Left renal cortex interstitium (tissue), 4 donors: ENCODE measurements around the gene IFT74. TPM values are rescaled to one million over a fixed set of nuclear protein-coding genes. Genes with fewer than 3 reads are reported as not detected.
"Not testable (repeated sequence)": the region's sequence is repeated elsewhere in the genome, so short reads cannot be mapped to it uniquely, and the experiment has no call there.

Source experiments
- DNase-seq, 4 donors: peaks; one replicate each; pipeline ENCODE4 v3.0.0-alpha.2; 2013; ENCODE audit warnings: low read depth in 4 of 4, low spot score in 2 of 4, missing footprints in 1 of 4
- polyA plus RNA-seq, 4 donors: library from polyadenylated mRNA; unstranded; fragments of 120-200 nt; gene quantifications; one replicate each; pipeline ENCODE4 v1.2.1, GENCODE V29; 2013; ENCODE audit not compliant: insufficient read length in 4 of 4

IFT74 gene
- polyA plus RNA-seq, 4 donors: 38.4 to 48.6 (median 42.3) TPM

DNA sequence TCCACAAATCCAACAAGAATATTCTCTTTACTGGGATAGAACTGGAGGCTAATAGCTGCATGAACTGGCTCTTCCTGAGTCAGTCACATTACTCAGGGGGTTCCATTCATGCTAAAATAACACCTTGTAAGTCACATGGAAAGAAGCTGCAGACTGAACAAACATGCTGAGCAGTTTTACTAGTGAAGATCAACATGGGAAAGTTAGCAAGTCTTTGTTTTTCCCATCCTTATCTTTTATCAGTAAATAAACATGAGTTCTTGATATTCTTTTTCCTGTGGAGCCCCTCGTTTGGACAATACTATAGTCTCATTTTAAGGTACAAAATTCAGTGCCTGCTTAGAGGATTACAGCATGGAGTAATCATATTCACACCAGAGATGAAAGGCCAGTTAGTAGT, 109.1 kb downstream of the IFT74 start:
- no peak for DNase-seq

DNA sequence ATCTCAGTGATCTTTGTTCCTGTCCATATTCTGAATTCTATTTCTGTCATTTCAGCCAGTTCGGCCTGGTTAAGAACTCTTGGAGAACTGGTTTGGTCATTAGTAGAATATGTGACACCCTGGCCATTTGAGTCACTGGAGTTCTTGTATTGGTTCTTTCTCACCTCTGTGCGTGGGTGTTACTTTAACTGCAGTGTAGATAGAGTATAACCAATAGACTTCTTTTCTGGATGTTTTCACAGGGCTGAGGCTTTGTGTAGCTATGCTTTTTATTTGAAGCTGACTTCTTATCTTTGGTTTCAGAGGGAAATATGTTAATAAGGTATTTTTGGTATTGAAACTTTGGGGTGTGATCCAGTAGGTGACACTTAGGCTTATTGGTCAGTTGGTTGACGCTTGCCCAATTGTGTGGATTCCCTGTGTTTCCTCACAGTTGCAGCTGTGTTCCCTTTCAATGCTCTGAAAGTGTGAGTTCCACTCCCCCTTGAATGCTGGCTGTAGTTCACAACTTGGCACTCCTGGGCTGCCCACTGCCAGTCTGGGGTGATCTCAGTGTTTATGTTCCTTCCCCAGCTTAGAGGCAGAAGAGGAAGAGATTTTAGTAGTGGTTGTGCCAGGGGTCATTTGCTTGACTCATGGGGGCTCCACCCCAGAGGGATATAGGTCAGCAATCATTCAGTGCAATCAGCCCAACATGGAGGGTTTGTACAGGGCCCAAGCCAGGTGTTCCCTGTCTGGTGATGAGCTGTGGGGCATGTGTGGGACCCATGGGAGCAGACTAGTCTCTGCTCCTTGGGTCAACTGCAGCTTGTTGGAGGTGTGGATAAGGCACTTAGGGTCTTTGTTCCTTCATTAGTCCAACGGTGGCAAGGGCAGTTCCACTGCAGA, 117.9 kb downstream of the IFT74 start:
- DNase-seq: no peak

DNA sequence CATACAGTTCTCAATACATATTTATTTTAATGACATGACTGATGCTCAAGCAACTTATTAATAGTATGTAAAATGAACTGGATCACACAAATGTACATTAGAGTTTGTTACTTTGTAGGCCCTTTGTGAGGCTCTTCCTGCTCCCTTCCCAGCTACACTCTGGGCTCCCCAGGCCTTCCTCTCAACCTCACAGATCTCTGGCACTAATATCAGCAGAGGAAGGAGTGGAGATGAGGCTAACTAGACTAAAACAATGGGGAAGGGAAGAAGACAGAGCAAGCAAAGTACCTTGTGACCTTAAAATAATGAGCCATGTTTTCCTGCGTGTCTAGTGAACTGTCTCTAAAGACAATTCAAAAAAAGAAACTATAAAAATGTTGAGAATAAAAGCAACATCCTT, 122.5 kb downstream of the IFT74 start:
- DNase-seq: no peak

DNA sequence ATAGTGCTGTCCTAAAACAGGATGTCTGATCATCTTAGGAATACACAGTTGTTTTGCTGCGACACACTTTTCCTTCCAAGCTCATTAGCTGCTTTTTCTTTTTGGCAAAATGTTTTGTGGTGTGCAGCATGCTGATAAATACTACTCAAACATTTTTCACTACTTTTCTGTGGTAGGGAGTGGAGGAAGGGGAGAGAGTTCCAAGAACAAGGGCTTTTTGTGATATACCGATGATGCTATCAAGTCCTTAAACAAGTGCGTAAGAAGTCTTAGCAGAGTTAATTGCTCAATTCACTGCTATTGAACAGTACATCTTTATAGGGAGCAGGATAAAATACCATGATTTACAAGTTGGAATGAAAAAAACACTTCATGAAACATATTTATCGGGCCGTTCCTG, 129.2 kb downstream of the IFT74 start:
- no peak for DNase-seq

DNA sequence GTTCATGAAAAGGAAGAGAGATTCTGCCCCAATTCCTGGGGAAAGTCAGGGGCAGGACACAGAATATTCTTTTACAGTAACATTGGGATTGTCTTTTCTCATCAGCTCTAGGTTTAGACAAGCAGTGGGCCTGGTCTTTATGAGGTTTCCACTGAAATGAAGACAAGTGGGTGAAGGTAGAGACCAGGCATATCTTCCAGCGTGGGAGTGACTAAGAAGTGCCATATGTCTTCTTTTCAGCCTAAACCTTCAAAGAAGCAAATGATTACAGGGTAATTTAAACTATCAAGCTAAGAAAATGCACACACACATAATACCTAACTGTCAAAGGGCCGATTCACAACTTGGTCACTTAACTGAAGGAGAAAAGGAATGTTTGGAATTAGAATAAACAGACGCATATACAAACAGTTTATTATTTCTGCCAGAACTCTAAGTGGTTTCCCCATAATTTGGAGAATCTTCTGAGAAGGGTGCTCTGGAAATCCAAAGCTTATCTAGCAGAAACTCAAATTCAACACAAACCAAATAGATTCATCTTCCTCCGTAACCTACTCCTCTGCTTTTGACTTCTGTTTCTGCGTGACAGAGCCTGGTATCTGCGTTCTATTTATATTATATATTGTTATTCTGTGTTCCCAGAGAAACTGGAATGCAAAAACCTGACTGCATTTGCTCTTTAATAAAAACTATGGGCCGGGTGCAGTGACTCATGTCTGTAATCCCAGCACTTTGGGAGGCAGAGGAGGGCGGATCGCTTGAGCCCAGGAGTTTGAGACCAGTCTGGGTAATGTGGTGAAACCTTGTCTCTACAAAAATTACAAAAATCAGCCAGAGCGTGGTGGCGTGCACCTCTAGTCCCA, 130.8 kb downstream of the IFT74 start:
- no peak for DNase-seq

DNA sequence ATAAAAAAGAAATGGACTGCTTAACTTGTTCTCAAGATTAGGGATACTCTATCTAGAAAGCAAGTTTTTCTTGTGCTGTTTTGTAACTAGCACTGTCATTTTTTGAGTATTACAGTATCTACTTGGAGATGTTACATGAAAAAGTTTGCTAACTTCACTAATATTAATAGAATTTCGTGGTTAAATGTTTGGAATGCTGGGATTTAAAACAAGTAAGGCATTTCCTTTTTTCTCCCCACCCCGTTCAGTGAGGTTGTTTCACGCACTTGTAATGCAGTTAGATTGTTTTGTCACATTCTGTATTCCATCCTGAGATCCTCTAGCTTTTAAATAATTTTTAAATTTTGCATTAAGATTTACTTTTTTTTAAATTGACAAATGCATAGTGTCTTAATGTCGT, 132.8 kb downstream of the IFT74 start:
- DNase-seq: no peak

DNA sequence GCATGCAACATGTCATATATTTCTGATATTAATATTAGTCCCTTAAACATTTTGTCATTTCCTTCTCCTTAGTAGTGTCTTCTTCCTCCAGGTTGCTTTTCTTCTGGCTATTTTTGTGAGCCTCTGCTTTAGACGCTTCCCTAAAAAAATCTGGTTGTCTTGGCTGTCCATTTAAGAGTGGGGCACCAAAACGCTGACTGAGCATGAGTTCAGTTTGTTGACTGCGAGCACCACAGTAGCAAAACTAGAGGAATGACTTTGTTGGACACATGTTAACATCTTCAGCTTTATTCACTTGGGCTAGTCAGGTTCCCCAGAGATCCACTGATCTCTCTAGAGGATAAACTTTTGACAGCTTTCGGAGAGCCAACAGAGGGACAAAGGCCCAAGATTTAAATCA, 133.5 kb downstream of the IFT74 start:
- no peak for DNase-seq

DNA sequence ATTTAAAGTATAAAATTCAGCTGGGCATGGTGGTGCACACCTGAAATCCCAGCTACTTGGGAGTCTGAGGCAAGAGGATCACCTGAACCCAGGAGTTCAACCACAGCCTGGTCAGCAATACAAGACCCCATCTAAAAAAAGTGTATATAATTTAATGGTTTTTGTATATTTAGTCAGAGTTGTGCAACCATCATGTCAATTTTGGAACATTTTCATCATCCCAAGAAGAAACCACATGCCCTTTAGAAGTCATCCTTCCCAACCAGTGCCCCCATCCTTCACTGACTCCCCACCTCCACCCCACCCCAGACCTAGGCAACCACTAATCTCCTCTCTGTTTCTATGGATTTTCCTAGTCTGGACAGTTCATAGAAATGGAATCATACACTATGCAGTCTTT, 134.0 kb downstream of the IFT74 start:
- DNase-seq: no peak

DNA sequence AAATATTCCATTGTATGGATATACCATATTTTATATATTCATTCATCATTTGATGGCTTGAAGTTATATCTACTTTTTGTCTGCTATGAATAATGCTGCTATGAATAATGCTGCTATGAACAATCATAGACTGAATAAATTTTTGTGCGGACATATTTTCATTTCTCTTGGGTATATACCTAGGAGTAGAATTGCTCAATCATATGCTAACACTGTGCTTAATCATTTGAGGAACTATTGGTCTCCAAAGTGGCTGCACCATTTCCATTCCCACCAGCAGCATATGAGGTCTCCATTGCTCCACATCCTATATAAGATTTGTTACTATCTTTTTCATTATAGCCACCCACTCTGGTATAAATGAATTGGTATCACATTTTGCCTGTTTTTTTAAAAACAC, 134.5 kb downstream of the IFT74 start:
- no peak for DNase-seq

DNA sequence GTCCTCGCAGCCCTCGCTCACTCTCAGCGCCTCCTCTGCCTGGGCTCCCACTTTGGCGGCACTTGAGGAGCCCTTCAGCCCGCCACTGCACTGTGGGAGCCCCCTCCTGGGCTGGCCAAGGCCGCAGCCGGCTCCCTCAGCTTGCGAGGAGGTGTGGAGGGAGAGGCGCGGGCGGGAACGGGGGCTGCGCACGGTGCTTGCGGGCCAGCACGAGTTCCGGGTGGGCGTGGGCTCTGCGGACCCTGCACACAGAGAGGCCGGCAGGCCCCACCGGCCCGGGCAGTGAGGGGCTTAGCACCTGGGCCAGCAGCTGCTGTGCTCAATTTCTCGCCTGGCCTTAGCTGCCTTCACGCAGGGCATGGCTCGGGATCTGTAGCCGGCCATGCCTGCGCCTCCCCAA, 136.3 kb downstream of the IFT74 start:
- DNase-seq: not testable (repeated sequence)

DNA sequence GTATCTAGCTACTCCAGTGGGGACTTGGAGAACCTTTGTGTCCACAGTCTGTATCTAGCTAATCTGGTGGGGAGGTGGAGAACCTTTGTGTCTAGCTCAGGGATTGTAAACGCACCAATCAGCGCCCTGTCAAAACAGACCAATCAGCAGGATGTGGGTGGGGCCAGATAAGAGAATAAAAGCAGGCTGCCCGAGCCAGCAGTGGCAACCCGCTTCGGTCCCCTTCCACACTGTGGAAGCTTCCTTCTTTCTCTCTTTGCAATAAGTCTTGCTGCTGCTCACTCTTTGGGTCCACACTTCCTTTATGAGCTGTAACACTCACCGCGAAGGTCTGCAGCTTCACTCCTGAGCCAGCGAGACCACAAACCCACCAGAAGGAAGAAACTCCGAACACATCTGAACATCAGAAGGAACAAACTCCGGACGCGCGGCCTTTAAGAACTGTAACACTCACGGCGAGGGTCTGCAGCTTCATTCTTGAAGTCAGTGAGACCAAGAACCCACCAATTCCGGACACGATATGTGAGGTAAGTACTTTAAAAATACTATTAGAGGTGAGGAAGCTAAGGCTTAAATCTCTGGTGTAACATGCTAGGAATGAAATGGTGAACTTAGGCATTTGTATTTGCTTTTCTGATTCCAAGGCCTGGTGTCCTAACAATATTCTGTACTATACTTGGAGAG, 137.3 kb downstream of the IFT74 start:
- DNase-seq: not testable (repeated sequence)

DNA sequence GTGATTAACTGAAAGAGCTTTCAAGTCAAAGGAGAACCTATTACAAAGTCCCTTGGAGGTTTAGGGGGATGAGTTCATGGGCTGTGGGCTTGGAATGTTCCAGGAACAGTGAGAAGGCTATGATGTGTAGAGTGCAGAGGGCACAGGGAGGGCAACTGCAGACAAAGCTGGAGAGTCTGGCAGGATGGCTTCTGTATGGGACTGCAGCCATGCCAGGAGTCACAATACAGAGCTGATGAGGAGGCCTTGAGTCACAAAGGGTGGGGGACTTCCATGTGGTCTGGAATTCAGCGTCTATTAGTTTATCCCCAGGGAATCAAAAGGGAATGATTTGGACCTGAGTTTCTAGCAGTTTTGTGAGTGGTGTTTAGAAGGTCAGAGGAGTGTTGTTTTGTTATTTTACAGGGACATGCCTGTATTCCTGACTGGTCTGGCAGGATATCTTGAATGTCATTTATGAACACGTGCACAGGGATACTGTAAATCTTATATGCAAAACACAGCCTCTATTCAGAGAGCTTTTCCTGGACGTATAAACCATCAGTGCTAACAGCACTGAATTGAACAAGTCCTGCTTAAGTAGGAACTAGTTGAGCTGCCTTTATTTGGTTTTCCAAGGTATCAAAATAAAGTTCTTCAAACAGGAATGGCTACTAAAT, 138.6 kb downstream of the IFT74 start:
- DNase-seq: no peak

DNA sequence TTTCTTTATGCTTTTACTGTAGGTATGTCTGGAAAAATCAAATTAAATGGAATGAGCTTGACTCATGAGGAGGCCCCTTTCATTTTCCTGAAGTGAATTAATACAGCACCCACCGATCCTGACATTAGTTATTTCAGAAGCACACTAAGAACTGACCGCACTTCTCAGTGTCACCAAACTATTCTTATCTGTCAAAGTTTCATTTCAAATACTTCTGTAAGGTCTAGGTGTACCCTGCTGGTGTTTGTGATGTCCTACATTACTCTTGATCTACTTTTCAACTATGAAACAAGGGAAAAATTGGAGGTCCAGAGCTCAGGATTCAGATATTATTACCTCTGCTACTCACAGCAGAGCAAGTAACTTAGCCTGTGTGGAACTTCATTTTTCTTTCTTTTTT, 151.0 kb downstream of the IFT74 start:
- no peak for DNase-seq

DNA sequence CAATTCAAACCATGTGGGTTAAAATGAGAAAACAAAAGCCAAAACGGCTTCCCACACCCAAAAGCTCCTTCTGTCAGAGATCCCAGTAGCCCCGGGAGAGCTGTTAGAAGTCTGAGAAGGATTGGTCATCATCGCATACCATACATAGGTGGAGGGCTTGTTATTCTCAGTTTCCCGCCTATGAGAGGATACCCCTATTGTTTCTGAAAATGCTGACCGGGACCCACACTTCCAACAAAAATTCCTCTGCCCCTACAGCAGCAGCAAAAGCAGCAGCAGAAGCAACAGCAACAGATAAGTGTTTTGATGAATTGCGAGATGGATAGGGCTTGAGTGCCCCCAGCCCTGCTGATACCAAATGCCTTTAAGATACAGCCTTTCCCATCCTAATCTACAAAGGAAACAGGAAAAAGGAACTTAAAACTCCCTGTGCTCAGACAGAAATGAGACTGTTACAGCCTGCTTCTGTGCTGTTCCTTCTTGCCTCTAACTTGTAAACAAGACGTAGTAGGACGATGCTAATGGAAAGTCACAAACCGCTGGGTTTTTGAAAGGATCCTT, 152.8 kb downstream of the IFT74 start, which contains the start of gene TEK:
Gene TEK, plus strand, starts transcription at position 245 of the 561 bp plus-strand sequence. CDS start 366 bp downstream, outside the sequence.
- DNase-seq: no peak

DNA sequence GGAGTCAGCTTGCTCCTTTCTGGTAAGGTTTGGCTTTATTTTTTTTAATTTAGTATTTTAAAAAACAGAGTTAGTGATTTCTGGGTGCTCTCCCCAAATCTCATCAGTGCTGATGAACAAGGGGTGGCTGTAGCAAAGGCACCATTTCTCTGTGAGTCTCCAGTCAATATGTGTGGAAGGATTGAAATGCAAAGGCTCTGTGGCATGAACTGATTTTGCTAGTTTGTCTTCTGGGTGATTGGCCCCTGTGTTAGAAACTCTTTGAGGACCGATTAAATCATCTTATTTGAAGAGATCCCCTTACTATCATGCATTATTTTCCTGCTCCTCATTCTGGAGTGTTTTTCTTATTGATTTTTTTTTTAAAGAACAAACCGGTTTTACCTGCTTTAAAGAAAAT, 153.4 kb downstream of the IFT74 start:
- no peak for DNase-seq

DNA sequence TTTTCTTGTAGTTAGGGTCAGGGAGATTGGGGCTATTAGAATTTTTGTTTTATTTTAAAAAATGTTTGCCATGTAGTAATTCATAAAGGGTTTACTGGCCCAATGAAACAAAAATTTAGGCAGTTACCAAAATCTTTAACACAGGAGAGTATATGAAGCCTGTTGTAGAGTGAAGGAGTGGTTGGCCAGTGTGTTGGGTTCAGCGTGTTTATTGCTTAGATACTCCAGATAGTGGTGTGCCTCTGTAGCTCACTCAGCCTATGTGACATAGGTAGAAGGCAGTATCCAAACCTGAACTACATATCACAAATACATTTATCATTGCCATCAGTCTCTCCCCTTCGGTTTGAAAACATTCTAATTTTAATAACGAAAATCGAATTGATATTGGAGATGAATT, 154.0 kb downstream of the IFT74 start:
- no peak for DNase-seq

DNA sequence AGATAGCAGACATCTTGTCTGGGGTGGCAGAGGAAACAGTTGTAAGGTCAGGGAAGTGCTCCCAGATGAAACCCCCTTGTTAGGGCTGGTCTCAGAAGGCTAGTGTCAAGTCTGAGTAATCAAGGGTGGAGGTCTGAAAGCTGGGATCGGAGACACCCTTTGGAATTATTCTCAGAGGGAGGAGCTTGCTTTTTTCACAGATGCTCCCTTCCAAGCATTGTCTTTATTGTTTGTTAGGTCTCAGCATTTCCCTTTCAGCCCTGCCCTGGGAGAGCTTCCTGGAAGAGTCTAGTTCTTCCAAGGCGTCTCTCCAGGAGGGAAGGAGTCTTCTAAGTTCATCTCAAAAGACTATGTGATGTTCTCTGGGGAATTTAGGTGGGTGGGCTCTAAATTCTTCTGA, 156.0 kb downstream of the IFT74 start:
- DNase-seq: no peak
